ENCODE data around the gene RFX2.
"Not testable (repeated sequence)": the region's sequence is repeated elsewhere in the genome, so short reads cannot be mapped to it uniquely, and the experiment has no call there.

Gene RFX2

DNA sequence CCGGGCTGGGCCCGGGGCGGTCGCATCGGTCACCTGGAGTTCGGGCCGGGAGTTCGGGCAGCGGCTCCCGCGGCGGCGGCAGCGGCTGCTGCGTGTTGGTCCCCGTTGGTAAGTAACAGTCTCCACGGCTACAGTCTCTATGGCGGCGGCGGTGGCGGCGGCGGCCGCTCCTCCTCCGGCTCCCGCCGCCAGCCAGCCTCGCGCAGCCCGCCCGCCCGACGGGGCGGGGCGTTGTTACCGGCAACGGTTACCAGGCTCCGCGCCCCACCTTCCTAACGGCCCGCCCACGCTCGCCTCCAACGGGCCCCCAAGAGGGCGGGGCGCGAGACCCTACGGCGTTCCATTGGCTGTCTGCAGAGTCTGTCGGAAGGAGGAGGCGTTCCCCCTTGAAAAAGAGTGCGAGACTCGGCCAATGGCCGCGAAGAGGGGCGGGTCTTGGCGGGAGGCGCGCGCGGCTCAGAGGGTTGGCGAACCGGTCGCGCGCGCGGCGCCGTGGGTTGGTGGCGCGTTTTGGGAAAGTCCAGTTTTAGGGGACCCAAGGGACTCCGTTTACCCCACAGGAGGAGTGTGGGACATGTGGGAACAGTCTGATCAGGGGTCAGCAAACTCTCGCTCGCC lies at the start of gene RFX2:
Gene RFX2 (minus strand): TSS at position 141 of the 618 bp plus-strand sequence. CDS start 63,004 bp downstream, outside the sequence.
- in situ Hi-C loops (cut with MboI; ENCODE audit: low sequenced_read_pairs): no loop called here

DNA sequence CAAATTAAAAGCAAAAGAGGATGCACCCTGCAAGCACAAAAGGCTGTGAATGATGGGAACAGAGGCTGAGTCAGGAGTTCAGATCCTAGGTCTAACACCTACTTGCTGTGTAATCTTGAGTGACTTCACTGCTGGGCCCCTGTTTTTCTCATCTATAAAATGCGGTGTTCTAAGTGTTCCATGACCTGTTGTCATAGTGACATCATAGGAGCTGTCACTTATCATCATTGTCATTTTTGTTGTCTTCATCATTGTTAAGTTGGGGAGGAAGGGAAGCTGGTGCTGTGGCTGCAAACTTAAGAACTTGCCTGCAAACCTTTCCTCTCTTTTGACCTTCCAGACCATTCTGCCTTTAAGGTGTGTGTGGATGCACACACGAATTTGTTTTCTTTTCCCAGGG lies 45.7 kb upstream of the RFX2 start:
- in situ Hi-C loops (cut with MboI; ENCODE audit: low sequenced_read_pairs): no loop called here

DNA sequence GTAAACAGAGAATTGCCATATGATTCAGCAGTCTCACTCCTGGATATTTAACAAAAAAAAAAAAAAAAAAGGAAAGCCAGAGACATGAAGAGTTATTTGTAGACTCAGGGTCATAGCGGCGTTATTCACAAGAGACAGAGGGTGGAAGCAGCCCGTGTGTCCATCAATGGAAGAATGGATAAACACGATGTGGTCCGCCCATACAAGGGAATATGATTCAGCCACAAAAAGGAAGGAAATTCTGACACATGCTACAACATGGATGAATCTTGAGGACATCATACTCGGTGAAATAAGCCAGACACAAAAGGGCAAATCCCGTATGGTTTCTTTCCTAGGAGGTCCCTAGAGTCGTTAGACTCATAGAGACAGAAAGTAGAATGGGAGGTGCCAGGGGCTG lies 40.0 kb upstream of the RFX2 start:
- in situ Hi-C loops (cut with MboI; ENCODE audit: low sequenced_read_pairs): no loop called here

DNA sequence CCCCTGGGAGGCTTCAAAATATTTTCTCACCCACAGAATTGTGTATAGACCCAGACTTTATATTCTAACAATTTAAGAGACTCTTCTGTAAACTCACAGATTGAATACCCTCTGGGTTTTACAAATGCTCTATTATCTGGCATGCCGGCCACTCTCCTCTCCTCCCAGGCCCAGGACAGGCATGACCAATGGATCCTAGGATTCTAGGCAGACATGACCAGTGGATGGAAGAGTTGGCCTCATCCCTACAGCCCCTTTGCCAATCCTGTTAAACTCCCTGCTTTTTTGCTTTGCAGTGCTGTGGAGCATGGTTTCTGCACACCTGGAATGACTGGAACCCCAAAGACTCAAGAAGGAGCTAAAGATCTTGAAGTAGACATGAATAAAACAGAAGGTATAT lies 30.9 kb upstream of the RFX2 start:
- in situ Hi-C loops (cut with MboI; ENCODE audit: low sequenced_read_pairs): no loop called here

DNA sequence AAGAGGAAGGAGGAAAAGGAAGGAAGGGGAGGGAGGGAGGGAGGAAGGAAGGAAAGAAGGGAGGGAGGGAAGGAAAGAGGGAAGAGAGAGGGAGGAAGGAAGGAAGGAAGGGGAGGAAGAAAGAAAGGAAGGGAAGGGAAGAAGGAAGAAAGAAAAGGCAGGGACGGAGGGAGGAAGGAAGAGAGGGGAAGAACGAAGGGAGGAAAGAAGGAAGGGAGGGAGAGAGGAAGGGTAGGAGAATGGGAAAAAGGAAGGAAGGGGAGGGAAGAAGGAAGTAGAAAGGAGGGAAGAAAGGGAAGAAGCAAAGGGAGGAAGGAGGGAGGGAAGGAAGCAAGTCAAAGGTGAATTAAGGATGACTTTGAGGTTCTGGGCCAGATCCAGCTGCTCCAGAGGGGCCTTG lies 28.2 kb upstream of the RFX2 start:
- in situ Hi-C loops (cut with MboI; ENCODE audit: low sequenced_read_pairs): no loop called here

DNA sequence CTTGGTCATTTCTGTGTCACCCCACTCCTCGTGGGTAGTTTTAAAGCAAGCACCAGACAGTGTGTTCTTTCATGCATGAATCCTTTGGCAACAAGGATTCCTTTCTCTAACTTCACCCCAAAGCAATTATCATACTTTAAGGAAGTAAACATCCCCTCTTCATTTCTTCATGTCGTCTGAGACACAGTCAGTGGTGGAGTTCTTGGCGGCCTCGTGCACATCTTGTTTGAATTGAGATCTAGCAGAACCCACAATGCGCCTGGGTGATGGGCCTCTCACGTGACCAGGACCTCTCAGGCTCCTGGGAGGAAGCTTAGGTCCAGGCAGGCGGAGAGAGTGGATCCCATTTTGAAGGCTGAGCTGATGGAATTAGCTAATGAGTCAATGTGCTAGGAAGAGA lies 27.8 kb upstream of the RFX2 start:
- in situ Hi-C loops (cut with MboI; ENCODE audit: low sequenced_read_pairs): no loop called here

DNA sequence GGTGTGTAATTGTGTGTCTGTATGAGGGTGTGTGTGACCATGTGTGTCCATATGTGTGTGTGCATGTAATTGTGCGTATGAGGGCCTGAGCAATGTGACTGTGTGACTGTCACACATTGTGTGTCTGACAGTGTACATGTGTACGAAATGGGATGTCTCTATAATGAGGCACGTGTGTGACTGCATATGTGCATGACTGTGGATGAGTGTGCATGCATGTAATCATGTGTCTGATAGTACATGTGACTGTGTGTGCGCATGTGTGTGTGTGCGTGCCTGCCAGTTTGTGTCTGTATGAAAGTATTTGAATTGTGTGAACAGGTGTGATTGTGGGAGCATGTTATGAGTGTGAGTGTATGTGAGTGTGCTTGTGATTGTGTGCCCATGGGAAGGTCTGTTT lies 22.9 kb upstream of the RFX2 start:
- in situ Hi-C loops (cut with MboI; ENCODE audit: low sequenced_read_pairs): no loop called here

DNA sequence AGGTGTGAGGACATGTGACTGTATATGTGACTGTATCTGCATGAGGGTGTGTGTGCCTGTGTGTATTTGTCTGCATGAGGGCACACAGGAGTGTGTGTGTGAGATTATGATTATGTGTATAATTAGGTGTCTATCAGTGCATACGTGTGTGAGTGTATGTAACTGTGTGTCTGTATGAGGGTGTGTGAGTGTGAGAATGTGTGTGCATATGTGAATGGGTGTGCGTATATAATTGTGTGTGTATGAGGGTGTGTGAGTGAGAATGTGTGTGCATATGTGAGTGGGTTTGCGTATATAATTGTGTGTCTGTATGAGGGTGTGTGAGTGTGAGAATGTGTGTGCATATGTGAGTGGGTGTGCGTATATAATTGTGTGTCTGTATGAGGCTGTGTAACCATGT lies 22.2 kb upstream of the RFX2 start:
- in situ Hi-C loops (cut with MboI; ENCODE audit: low sequenced_read_pairs): no loop called here

DNA sequence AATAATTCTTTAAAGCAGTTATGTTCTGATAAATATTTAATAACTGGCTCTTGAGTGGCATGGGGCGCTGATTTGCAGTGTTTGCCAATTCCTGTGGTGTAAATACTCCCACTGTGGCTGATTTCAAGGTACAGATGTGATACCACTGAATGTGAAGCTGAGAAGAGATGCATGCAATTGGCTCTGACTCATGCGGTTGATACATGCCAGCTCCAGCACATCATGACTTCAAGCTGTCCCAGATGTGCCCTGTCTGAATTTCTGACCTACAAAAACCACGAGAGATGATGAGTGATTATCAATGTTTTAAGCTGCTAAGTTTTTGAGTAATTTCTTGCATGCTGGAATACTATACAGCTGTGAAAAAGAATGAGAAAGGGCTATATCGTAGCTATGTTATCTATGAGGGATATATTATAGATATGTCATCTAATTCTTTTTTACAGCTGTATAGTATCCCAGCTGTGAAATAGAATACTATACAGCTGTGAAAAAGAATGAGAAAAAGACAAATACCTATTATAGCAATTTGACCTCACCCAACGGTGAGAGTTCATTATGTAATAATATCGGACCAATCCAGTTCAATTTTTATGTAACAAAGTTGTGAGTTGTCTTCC lies 17.5 kb upstream of the RFX2 start:
- in situ Hi-C loops (cut with MboI; ENCODE audit: low sequenced_read_pairs): no loop called here

DNA sequence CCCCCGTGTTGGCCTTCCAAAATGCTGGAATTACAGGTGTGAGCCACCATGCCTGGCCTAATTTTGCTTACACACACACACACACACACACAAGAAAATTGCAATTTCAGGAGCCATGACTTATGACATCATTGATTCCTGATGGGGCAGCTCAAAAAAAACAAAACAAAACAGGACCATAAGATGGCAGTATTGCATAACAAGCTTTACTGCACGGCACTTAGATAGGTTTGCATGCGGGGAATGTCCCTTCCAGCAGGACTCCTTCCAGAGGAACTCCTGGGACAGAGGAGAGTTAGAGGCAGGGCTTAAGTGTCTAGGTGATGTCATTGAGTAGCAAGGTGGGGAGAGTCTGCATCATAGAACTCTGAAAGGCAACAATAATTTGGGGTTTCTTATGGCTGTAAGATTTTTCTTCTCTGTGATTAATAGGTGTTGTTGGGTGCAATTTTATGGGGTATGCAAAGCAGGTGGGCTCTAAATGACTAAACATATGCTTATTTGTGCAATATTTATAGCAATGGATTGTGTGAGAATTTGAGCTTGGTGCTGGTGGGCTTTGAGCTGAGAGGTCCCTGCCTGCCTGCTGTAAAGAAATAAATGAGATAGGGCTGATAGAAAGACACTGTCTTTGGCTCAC lies 16.2 kb upstream of the RFX2 start:
- in situ Hi-C loops (cut with MboI; ENCODE audit: low sequenced_read_pairs): no loop called here

DNA sequence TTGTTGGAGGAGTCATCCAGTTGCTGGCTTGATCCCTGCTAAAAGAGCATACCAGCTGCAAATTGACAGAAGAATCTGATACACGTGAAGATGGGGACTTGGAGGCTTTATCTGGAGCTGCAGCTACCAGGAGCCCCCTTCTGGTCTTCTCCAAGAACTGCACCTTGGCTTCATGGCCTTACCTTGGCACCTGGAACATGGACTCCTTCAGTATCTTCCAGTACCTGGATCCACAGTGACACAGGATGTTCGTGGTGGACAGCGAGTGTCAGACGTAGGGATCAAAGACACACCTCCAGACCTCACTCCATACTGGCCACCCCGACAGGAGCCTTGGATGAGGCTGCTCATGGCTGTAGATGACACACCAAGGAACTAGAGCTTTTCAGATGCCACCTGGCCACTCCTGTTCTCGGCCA lies 15.3 kb upstream of the RFX2 start:
- in situ Hi-C loops (cut with MboI; ENCODE audit: low sequenced_read_pairs): no loop called here

DNA sequence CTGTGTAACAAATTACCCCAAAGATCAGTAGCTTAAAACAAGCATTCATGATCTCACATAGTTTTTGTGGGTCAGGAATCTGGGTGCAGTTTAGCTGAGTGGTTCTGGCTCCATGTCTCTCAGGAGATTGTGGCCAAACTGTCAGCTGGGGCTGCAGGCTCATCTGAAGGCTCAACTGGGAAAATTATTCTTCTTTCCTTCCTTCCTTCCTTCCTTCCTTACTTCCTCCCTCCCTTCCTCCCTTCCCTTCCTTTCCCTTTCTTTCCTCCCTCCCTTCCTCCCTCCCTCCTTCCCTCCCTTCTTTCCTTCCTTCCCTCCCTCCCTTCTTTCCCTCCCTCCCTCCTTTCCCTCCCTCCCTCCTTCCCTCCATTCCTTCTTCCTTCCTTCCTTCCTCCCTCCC lies 8.7 kb upstream of the RFX2 start:
- in situ Hi-C loops (cut with MboI; ENCODE audit: low sequenced_read_pairs): no loop called here

DNA sequence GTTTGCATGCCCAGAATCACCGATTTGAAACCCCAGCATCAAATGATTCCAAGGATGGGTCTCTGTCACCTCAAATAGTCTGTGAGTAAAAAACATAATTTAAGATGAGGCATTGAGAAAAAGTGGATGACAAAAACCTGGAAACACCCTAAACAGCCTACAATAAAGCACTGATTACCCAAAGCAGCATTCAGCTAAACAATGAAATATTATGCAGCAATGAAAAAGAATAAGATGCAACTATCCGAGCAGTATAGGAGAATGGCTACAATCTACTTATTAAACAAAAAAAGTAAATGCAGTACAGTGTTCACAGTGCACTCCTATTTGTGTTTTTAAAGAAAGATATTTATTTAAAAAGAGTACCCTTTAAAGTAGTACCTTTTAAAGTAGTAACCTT lies 7.7 kb upstream of the RFX2 start:
- in situ Hi-C loops (cut with MboI; ENCODE audit: low sequenced_read_pairs): no loop called here

DNA sequence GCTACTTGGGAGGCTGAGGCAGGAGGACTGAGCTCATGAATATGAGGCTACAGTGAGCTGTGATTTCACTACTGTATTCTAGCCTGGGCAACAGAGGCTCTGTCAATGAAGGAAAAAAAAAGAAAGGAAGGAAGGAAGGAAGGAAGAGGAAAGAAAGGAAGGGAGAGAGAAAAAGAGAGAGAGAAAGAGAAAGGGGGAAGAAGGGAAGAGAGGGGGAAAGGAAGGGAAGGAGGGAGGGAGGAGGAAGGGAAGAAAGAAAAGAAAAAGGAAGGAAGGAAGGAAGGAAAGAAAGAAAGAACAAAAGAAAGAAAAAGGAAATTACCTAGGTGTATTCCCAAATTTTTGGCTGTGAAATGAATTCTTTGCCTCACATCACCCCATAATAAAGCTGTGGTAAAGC lies 7.2 kb upstream of the RFX2 start:
- in situ Hi-C loops (cut with MboI; ENCODE audit: low sequenced_read_pairs): no loop called here

DNA sequence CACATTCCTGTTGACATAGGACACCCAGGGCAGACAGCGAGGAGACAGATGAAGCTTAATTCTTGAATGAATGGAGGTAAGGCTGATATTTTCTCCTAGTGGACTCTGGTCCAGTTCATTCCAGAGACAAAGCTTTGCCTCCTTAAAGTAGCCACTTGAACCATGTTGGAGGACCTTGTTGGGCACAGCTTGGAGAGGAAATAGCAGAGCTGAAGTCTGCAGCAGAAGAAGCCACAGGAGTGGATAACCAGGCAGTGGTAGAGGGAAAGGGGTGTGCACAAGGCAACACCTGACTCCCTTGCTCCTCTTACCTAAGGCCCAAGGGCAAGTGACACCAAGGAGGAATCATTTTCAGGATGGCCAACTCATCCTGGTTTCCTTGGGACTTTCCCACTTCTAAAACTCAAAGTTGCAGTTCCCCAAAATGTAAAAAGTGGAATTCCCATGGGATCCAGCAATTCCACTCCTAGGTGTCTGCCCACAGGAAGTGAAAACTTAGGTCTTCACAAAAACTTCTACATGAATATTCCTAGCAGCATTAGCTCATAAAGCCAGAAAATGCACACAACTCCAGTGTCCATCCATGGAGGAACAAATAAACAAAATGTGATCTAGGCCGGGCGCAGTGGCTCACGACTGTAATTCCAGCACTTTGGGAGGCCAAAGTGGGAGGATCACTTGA lies 6.6 kb upstream of the RFX2 start:
- in situ Hi-C loops (cut with MboI; ENCODE audit: low sequenced_read_pairs): no loop called here

DNA sequence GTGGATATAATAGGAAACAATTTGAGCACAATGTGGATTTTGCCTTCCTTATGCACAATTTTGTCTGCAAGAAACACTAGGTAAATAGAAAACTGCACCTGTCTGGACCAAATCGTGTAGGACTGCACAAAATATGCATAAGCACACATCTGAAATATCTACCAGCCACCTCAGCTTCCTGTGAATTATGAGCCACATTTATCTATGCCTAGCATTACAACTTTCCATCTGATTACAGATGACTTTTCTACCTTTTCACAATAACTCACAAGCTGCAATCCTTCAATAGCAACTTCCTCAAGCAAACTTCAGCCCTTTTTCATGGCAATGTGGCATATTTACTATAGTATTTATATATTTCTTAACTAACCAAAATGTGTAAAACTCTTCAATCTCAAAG lies 5.7 kb upstream of the RFX2 start:
- in situ Hi-C loops (cut with MboI; ENCODE audit: low sequenced_read_pairs): no loop called here

DNA sequence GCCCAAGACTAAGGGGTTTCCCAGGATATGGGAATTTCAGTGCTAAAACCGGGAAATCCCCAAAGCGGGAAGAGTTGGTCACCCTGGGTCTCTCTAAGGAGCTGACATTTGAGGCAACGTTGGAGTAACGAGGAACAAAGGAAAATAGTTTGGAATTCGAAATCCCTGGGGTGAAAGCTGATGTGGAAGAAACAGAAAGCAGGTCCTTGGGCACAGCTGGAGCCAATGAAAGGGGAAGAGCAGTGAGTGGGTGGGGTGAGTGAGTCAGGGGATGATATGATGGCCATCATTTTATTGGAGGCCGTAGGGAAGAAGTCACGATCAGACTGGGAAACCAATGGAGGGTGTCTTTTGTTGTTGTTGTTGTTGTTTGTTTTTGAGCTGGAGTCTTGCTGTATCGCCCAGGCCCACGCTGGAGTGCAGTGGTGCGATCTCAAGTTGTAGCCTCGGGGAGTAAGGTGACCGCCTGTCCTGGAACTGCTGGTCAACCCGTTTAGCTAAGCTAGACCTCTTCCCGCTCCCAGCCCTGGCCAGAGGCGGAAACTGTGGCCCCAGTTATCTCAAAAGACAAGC lies 3.4 kb upstream of the RFX2 start:
- in situ Hi-C loops (cut with MboI; ENCODE audit: low sequenced_read_pairs): no loop called here

DNA sequence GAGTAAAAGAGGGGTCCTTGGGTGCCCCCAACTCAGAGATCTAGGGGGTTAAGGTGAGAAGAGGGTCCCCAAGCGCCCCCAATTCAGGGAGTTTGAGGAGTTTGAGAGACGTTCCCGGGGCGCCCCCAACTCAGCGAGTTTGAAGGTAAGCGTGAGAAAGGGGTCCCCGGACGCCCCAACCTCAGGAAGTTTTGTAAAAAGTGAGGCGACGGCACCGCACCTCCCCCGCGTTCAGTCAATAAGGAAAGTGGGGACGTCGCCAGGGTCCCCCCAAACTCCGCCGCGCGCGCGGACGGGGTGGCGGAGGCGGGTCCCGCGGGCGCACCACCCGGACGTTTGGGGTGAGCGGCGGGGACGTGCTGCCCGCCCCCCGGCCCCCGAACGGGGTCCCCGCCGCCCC lies 353 bp downstream of the RFX2 start:
- in situ Hi-C loops (cut with MboI; ENCODE audit: low sequenced_read_pairs): no loop called here

DNA sequence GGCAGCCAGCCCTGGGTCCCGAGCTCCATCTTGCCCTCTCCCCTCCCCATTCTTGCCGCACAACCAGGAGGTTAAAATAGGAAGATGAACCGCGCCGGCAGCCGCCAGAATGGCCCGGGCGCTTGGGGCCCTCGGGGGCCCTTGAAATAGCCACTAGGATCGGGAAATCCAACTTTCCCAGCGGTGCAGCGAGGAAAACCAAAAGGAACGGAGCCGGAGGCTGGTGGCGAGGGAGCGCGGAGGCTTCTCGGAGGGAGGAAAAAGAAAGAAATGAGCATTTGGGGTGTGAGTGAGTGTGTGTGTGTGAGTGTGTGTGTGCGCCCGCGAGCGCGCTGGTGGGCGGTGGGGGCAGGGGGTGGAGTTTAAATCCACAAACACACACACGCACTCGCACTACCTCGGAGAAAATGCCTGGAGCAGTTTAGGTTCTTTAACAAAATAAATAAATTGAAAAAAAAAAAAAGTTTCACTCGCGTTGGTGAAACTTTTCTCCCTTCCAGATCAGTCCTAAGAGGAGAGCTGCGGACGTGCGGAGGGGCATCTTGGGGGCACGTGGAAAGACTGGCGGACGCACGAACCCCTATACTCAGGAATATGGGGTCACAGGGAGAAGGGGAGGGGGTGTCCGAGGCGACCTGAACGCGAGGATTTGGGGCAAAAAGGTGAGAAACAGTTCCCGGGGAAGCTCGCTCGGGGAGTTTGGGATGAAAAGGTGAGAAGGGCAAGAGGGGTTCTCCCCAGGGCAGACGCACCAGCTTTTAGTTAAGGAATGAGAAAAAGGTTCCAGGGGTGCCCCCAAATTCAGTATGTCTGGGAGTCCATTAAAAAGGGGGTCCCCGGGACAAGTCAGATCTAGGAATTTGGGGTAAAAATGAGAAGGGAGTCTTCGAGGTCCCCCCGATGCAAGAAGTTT lies 1.3 kb downstream of the RFX2 start:
- in situ Hi-C loops (cut with MboI; ENCODE audit: low sequenced_read_pairs): no loop called here

DNA sequence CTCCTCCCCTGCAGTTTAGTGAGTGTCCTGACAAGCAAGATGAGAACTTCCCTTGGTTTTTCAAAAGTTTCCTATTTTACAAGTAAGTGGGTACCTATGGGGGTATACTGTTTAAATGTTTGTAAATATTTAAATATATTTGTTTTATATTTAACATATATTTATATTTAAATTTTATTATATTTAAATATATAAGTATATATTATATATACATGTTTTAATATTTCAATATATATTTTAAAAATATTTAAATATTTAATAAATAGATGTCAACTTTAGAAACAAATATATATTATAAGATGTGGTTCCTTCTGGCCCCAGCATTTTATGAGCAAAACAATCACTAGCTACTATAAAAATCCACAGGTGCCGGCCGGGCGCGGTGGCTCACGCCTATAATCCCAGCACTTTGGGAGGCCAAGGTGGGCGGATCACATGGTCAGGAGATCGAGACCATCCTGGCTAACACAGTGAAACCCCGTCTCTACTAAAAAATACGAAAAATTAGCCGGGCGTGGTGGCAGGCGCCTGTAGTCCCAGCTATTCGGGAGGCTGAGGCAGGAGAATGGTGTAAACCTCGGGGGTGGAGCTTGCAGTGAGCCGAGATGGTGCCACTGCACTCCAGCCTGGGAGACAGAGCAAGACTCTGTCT lies 3.5 kb downstream of the RFX2 start:
- in situ Hi-C loops (cut with MboI; ENCODE audit: low sequenced_read_pairs): not testable (repeated sequence)
